GM12872 (cell line): Measurements from ENCODE around the gene CHAF1A.

ENCODE experiments used
- TF ChIP-seq, protein P1 (sequence below): IDR thresholded peaks from 3 replicates; pipeline ENCODE4 v1.5.1; 2011; ENCODE audit warnings: low read depth, mild to moderate bottlenecking, low read length, moderate library complexity; ENCODE audit not compliant: insufficient read depth

CHAF1A gene

DNA sequence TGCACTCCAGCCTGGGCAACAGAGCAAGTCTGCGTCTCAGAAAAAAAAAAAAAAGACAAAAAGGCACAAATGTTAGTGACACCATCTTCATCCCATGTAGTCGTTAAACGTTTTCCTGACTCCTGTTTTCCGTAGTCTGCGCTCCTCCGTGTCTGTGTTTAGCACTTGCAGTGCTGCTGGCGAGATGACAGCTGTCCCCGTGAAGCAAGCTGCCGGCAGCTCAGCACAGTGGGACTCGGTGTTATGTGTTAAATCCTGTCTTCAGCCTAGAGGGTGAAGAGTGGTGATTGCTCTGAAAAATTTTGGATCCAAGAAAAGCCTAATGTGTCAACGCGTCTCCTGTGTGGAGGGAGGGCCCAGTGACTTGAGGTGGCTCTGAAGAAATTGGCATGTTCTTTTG, 36.8 kb downstream of the CHAF1A start:
- TF ChIP-seq, protein P1, sequence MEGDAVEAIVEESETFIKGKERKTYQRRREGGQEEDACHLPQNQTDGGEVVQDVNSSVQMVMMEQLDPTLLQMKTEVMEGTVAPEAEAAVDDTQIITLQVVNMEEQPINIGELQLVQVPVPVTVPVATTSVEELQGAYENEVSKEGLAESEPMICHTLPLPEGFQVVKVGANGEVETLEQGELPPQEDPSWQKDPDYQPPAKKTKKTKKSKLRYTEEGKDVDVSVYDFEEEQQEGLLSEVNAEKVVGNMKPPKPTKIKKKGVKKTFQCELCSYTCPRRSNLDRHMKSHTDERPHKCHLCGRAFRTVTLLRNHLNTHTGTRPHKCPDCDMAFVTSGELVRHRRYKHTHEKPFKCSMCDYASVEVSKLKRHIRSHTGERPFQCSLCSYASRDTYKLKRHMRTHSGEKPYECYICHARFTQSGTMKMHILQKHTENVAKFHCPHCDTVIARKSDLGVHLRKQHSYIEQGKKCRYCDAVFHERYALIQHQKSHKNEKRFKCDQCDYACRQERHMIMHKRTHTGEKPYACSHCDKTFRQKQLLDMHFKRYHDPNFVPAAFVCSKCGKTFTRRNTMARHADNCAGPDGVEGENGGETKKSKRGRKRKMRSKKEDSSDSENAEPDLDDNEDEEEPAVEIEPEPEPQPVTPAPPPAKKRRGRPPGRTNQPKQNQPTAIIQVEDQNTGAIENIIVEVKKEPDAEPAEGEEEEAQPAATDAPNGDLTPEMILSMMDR, result no peak

DNA sequence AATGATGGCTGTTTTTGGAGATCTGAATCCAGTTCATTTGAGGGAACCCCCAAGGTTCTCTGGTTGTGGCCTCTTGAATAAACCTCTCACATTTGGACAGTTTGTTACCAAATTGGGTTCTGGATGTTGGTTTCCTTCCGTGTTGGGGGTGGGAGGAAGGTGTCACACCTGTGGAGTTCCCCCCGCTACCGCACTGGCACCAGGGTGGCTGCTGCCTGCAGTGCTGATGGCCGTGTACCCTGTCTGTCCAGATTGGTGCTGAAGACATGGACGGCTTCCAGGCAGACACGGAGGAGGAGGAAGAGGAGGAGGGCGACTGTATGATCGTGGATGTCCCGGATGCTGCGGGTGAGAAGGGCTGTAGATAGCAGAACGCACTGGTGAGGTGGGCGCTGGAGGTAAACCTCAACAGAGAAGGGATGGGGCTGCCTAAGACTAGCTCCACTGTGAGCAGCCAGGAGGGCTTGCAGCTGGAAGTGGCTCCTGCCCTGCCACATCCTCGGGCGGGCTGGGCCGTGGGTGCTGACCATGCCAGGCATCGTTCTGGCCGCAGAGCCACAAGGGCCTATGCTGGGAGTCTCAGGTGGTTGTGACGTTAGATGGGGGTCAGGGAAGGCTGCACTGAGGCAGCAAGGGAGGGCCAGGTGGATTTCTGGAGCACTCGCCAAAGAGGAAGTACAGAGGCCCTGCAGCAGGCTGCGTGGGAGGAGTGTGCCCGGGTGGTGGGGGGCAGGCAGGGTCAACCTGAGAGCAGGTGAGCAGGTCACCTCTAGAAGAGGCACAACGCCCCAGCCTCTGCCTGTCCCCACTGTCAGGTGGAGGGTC, 39.8 kb downstream of the CHAF1A start:
- TF ChIP-seq, protein P1, result no peak

DNA sequence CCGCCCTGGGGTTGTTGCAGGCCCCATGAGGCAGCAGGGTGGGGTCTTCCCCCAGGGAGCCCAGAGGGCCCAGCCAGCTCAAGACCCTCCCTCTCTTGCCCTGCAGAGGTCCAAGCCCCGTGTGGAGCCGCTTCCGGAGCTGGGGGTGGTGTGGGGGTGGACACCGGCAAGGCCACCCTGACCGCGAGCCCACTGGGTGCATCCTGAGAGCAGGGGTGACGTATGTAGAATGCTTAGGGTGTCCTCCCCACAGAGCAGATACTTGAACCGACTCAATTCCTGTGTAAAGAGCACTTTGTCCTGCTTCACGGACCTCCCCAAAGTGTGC, 40.3 kb downstream of the CHAF1A start:
- TF ChIP-seq, protein P1, result no peak

DNA sequence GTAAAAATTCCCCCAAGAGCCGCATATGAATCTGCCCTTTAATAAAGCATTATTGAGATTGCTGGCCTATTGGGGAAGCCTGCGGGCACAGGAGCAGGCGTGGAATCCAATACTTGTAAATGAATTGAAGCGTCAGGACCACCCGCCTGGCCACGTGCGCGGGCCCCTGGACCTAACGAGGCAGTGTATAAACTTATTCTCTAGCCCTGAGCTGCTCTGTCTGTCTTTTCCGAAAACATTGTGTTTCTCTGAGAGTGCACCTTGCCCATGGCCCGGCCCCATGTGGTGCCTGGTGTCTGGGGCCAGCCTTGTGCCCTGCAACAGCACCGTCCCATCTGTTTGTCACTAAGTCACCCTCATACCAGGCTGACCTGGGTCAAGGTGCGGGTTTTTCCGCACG, 40.7 kb downstream of the CHAF1A start:
- TF ChIP-seq, protein P1, result no peak

DNA sequence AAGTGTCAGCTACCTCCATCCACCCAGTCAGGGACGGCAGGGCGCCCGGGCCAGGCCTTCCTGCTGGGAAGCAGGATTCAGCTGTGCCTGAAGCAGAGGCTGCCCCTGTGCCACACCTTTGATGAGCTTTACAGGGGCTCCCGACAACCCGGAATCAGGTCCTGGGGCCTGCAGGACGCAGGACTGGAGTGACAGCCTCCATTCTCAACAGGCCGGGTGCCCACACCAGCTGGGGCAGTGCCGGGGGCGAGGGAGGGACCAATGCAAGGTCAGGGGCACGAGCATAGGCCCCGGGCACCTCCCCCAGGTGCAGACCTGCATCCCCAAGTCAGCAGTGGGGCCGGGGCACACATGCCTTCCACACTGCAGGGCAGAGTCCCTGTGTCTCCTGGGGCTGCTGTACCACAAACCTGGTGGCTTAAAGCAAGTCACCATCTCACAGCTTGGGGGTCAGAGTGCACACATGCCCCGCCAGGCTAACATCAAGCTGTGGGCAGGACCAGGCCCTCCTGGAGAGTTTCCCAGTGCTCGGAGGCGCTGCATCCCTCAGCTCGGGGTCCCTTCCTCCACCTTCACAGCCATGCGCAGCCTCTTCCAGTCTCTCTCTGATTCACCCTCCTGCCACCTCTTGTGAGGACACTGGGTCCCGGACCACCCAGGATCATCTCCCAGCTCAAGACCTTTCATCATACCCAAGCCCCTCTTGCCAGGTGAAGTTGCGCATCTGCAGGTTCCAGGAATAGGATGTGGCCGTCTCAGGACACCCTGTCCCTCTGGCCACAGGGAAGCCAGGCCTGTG, 41.7 kb downstream of the CHAF1A start:
- TF ChIP-seq, protein P1, result no peak

DNA sequence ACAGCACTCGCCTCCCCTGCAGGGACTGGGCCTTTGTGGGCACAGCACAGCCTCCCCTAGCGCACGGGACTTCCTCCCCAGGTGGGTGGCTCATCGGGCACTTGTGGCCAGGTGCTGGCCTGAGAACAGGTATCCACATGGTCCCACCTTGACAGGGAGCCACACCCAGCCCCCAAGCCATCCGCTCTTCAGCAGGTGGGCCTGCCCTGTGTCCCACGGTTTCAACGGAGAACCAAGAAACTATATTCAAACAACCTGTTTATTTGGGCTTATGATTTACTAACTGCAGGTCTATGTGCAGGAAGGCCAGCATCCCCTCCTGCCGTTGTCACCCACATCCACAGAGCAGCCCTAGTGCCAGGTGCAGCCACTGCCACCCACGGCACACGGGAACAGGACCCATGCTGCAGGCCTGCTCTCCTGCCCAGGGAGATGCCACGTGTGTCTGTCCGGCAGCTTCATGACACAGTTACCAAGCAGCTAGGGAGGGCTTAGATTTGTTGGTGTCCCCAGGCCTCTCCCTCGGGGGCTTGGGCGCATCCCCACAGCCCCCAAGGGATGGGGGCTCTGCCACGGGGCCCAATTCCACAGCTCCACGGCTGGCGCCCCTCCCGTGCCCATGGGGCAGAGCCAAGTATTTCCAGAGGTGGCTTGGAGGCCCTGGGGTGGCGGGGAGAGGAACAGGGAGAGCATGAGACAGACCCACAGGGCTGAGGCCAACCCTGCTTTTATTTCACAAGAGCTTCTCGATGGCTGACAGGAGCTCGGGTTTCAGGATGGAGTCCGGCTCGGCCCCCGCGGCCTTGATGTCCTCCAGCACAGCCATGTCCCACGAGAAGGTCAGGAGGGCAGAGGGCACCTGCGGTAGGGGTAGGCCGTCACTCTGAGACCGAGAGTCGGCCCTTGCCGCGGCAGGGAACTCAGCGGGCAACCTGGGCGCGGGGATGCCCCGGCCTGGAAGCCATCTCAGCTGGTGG, 42.6 kb downstream of the CHAF1A start:
- TF ChIP-seq, protein P1, result no peak
